Lower lobe of right lung (tissue), 2 donors: Measurements from ENCODE around the gene RESF1. TPM values are rescaled to one million over a fixed set of nuclear protein-coding genes. Genes with fewer than 3 reads are reported as not detected.

Experiments used
- ATAC-seq, 2 donors: fragments of 200-7000 bp; cut with Tn5 transposase; one replicate each; pipeline ENCODE4 v1.9.1; 2020 to 2022; ENCODE audit warnings: mild to moderate bottlenecking in 2 of 2, moderate library complexity in 2 of 2
- DNase-seq: peaks from one replicate; pipeline ENCODE4 v3.0.0-alpha.2; 2020
- H3K27ac ChIP-seq: fragments of 200-600 bp; one replicate; pipeline ENCODE4 v1.8.0; 2022
- H3K27me3 ChIP-seq: fragments of 200-600 bp; one replicate; pipeline ENCODE4 v1.8.0; 2022; ENCODE audit warnings: low read depth
- H3K36me3 ChIP-seq: fragments of 200-600 bp; one replicate; pipeline ENCODE4 v1.8.0; 2022; ENCODE audit warnings: mild to moderate bottlenecking
- H3K4me1 ChIP-seq: fragments of 200-600 bp; one replicate; pipeline ENCODE4 v1.8.0; 2022
- H3K4me3 ChIP-seq: fragments of 200-600 bp; one replicate; pipeline ENCODE4 v1.8.0; 2022; ENCODE audit warnings: mild to moderate bottlenecking
- H3K9me3 ChIP-seq: fragments of 200-600 bp; one replicate; pipeline ENCODE4 v1.8.0; 2022
- intact Hi-C: fragments of 100-400 bp; cut with DNase I; formaldehyde crosslinking; loops from one replicate; pipeline ENCODE4 v1.11.0; 2022
- total RNA-seq: library from RNA; stranded (reverse); fragmentation: NEBNext Ultra II Directional; extraction: Animal tissue kit (Norgen Biotek cat#: 25700); gene quantifications from one replicate; pipeline ENCODE4 v1.2.1, GENCODE V29; 2021
- TF ChIP-seq, protein P1 (sequence below): fragments of 200-600 bp; IDR thresholded peaks from one replicate; pipeline ENCODE4 v1.8.0; 2022; ENCODE audit warnings: antibody characterized with exemption, mild to moderate bottlenecking
- donor health status: DM: no; HTN: yes; CAD: no; lungs with severe emphysema.

Gene RESF1
- total RNA-seq, 1 donor from 2014 or later, result 77.2 TPM

DNA sequence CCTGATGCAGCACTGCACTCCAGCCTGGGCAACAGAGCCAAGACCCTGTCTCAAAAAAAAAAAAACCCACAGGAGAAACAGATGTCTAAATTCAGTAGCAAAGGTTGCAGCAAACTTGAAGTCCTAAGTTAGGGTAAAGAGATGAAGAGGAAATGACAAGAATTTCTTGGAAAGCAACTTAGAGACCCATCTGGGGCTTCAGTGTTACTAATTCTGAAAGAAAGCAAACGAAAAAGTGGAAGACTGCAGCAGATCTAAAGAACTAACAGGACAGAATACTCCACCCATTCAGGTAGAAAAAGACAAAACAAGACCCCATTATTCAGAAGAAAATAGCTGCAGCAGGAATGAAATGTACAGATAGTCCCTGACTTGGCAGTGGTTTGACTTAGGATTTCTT is 31.9 kb downstream of the RESF1 start:
- H3K27ac ChIP-seq, result no peak overlapping the region
- intact Hi-C loops, result no loop called here
- ATAC-seq, result no peak
- H3K9me3 ChIP-seq, result no peaks in the 10 kb centered on the region
- TF ChIP-seq, protein P1, sequence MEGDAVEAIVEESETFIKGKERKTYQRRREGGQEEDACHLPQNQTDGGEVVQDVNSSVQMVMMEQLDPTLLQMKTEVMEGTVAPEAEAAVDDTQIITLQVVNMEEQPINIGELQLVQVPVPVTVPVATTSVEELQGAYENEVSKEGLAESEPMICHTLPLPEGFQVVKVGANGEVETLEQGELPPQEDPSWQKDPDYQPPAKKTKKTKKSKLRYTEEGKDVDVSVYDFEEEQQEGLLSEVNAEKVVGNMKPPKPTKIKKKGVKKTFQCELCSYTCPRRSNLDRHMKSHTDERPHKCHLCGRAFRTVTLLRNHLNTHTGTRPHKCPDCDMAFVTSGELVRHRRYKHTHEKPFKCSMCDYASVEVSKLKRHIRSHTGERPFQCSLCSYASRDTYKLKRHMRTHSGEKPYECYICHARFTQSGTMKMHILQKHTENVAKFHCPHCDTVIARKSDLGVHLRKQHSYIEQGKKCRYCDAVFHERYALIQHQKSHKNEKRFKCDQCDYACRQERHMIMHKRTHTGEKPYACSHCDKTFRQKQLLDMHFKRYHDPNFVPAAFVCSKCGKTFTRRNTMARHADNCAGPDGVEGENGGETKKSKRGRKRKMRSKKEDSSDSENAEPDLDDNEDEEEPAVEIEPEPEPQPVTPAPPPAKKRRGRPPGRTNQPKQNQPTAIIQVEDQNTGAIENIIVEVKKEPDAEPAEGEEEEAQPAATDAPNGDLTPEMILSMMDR, result no peak
- no peaks in the 10 kb centered on the region for H3K27me3 ChIP-seq
- peaks cover 54% of the 10 kb centered on the region for H3K36me3 ChIP-seq
- no peak overlapping the region for H3K4me3 ChIP-seq
- DNase-seq, result no peak
- no peaks in the 10 kb centered on the region for H3K4me1 ChIP-seq

DNA sequence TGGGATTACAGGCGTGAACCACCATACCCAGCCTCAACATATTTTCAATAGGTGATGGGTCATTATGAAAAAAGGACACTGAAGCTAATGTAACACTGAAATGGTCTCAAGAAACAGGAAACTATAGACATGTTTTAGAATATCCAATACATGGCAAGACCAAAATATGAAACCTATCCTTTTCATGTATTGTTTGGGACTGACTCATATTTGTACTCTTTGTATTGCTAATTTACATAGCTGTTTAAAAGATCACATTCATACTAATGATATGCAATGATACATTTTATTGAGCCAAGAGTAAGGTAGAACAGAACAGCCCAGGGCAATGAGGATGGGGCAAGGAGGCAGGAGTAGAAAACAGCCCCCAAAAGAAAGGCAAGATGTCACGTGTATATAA is 32.6 kb downstream of the RESF1 start:
- intact Hi-C loops, result no loop called here

DNA sequence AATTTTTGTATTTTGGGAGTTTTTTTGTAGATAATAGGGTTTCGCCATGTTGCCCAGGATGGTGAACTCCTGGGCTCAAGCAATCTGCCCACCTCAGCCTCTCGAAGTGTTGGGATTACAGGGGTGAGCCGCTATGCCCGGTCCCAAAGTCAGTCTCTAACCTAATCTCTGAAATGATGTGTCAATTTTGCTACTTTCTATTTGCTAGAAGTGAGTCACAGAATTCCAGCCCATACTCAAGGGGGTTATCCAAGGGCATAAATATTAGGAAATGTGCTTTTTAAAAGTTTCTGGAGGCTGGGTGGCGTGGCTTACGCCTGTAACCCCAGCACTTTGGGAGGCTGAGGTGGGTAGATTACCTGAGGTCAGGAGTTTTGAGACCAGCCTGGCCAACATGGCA is 40.5 kb downstream of the RESF1 start:
- H3K27ac ChIP-seq, result no peak overlapping the region
- no peaks in the 10 kb centered on the region for H3K4me1 ChIP-seq
- no peaks in the 10 kb centered on the region for H3K9me3 ChIP-seq
- no peak overlapping the region for H3K4me3 ChIP-seq
- H3K36me3 ChIP-seq, result peaks cover 59% of the 10 kb centered on the region
- TF ChIP-seq, protein P1, result no peak
- no peak for DNase-seq
- intact Hi-C loops, result no loop called here
- ATAC-seq, result no peak
- no peaks in the 10 kb centered on the region for H3K27me3 ChIP-seq

More for the DNA sequence above, 32.6 kb downstream of the RESF1 start:
- H3K36me3 ChIP-seq, result peaks cover 61% of the 10 kb centered on the region
- no peaks in the 10 kb centered on the region for H3K4me1 ChIP-seq
- TF ChIP-seq, protein P1, result no peak
- H3K9me3 ChIP-seq, result no peaks in the 10 kb centered on the region
- DNase-seq (no peak), ATAC-seq (no peak)
- H3K4me3 ChIP-seq, result no peak overlapping the region
- no peaks in the 10 kb centered on the region for H3K27me3 ChIP-seq
- H3K27ac ChIP-seq, result no peak overlapping the region

DNA sequence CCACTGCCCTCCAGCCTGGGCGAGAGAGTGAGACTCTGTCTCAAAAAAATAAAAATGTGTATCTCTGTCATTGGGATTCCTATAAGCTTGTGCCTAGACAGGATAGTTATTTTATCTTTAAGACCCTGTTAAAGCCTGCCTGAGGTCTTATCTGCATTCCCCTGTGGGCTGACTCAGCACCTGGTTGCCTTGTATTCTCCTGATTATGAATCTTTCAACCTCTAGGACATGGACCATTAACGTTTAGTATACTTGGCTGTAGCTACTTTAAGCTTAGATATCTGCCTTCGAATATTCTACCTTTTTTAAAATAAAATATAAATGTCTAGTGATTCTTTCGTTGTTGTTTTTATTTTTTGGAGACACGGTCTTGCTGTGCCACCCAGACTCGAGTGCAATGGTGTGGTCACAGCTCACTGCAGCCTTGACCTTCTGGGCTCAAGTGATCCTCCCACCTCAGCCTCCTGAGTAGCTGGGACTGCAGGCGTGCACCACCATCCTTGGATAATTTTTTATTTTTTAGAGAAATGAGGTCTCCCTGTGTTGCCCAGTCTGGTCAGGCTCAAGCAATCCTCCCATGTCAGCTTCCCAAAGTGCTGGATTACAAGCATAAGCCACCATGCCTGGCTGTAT is 41.3 kb downstream of the RESF1 start:
- Histone ChIP-seq H3K27ac (no peak overlapping the region), H3K4me3 (no peak overlapping the region), H3K27me3 (no peaks in the 10 kb centered on the region), H3K36me3 (peaks cover 54% of the 10 kb centered on the region), H3K9me3 (no peaks in the 10 kb centered on the region), H3K4me1 (no peaks in the 10 kb centered on the region)
- intact Hi-C loops, result no loop called here
- TF ChIP-seq, protein P1, result no peak
- ATAC-seq (no peak), DNase-seq (no peak)

DNA sequence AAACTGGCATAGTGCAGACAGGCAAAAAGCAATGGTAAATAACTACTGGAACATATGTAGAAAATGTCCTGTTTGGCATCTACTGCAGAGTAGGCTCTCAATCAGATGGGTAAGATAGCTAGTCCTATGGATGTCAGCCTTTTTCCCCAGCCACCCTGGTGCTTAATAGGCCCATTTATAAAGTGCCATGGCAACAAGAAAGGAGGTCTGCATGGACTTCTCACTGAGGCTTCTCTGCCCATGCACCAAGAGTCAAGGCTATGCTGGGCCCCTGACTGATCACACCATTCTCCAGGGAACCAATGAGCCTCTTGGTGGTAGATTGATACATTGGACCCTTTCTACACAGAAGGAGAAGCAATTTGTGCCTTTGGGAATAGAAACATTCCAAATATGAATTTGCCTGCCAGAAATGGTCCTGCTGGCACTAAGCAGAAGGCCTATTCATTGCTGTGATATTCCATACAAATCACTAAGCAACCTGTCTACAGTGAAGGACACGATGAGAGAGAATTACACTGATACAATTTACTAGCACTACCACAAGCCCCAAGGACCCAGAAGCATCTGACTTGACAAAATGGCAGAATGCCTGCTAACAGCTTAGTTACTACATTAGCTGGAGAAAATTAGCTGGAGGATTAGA is 43.8 kb downstream of the RESF1 start:
- TF ChIP-seq, protein P1, result no peak
- Histone ChIP-seq H3K4me1 (no peaks in the 10 kb centered on the region), H3K4me3 (no peak overlapping the region), H3K36me3 (peaks cover 29% of the 10 kb centered on the region), H3K27me3 (no peaks in the 10 kb centered on the region), H3K27ac (no peak overlapping the region), H3K9me3 (no peaks in the 10 kb centered on the region)
- DNase-seq, result no peak
- ATAC-seq, result no peak
- intact Hi-C loops, result no loop called here
